Left renal cortex interstitium (tissue), 4 donors: ENCODE results near the gene ACSL4. TPM values are rescaled to one million over a fixed set of nuclear protein-coding genes. Genes with fewer than 3 reads are reported as not detected.
"Not testable (repeated sequence)": the region's sequence is repeated elsewhere in the genome, so short reads cannot be mapped to it uniquely, and the experiment has no call there.

Source experiments
- DNase-seq, 4 donors: peaks; one replicate each; pipeline ENCODE4 v3.0.0-alpha.2; 2013; ENCODE audit warnings: low read depth in 4 of 4, low spot score in 2 of 4, missing footprints in 1 of 4
- polyA plus RNA-seq, 4 donors: library from polyadenylated mRNA; unstranded; fragments of 120-200 nt; gene quantifications; one replicate each; pipeline ENCODE4 v1.2.1, GENCODE V29; 2013; ENCODE audit not compliant: insufficient read length in 4 of 4

ACSL4 gene
- 10 to 100 TPM; 39.9 to 68.2 (median 60.6) TPM for polyA plus RNA-seq

DNA sequence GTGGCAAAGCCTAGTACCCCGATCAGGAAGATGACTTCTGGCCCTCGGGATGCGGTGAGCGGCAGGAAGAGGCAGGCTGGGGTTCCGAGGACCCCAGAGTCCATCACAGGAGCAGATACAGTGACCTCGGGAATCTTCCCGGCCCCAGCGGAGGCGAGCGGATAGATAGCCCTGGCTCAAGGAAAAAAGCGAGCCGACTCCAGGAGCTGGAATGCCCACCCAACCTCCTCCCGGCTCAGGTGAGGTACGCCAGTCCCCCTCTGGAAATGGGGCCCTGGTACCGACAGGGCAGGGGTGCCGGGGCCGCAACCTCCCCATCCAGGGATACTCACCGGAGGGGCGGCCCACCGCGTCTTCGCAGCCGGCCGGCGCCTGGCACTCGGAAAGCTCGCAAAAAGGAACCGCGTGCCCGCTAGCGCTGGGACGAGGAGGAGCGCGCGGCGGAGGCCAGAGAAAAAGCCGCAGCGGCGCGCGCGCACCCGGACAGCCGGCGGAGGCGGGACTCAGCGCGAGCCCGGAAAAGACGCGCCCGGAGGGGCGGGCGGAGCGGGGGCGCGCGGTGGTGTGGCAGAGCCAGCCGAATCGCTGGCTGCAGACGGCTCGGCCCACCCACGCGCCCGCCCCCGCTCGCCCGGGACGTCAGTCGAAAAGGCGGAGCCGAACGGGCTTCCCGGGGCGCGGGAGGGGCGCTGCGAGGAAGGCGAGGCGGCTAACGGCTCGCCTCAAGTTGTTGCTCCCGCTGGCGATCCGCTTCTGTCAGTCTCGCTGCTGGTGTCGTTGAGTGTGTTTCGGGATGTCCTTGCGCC, at the start of gene ACSL4:
TSS of gene ACSL4 (minus strand) at position 451 of the 806 bp plus-strand sequence. CDS start 49,894 bp downstream, outside the sequence.
- peak in 3 of 4 donors; percentile 55 to 69 (median 69) for DNase-seq

DNA sequence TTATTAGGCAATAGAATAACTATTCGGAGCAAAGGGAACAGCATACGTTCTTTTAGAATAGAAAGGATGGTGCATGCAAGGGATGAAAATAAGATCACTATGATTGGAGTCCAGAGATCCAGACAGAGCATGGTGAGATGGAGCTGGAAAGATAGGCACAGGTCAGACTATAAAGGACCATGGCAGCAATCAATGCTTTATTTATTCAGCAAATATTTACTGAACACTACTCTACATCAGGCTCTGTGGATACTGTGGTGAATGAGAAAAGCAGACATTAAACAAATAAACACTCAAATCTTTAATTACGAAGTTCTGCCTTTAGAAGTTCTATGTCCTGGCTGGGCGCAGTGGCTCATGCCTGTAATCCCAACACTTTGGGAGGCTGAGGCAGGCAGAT, 44.7 kb upstream of the ACSL4 start:
- no peak for DNase-seq

DNA sequence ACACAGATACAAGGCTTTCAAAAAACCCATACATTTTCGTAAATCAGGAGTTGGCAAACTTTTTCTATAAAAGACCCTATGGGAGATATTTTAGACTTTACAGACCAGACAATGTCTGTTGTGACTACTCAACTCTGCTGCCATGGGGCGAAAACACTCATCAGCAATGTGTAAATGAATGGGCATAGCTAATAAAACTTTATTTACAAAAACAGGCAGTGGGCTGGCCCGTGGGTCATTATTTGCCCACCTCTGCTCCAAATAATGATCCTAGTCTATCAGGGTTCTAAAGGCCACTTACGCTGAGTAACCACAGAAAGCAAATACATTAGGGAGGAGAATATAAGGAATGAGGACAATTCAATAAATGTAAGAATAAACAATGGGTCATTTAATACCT, 43.9 kb upstream of the ACSL4 start:
- DNase-seq: no peak

DNA sequence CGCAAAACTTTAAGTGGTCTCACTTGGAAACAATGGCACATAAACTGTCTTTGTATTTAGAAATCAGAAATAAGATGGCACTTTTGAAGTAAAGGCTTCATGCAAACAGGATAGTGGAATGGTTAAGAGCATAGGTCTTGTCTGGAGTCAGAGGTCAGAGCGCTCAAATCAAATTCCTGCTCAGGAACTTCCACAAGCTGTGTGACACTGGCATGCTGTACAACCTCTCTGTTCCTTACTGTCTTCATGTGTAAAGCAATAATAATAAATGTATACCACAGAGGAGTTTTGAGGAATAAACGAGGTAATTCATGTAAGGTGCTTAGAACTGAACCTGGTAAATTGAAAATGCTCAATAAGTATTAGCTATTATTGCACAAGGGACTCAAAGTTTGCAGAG, 43.4 kb upstream of the ACSL4 start:
- DNase-seq: no peak

DNA sequence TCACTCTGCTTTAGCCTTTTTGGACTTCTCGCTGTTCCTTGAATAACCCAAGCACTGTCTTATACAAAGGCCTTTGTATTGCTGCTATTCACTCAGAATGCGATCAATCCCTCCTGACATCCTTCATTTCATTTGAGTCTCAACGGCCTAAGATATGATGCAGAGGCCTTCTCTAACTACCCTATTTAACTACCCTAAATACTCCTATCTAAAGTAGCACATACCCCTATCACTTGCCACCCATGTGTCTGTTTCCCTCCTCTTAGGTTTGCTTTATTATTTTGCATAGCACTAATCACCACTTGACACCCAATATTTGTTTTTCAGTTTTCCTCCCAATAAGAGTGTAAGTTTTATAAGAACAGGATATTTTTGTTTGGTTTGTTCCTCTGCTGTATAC, 42.3 kb upstream of the ACSL4 start:
- DNase-seq: no peak

DNA sequence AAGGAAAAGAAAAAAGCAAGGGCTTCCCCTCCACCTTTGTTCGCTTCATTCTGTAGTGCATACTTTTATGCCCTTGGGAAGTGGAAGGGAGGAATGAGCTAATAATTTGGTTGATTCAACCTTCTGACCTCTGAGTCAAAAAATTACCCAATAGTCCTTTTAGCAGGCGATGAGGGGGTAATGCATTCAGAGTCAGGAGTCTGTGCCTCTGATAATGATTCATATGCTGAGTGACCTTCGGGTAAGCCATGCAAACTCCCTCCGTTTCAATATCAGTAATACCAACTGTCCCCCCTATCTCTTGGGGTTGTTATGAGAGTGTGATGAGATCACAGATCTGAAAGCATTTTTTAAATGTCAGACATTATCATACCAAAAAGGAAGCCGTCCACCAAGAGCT, 41.6 kb upstream of the ACSL4 start:
- DNase-seq: no peak

DNA sequence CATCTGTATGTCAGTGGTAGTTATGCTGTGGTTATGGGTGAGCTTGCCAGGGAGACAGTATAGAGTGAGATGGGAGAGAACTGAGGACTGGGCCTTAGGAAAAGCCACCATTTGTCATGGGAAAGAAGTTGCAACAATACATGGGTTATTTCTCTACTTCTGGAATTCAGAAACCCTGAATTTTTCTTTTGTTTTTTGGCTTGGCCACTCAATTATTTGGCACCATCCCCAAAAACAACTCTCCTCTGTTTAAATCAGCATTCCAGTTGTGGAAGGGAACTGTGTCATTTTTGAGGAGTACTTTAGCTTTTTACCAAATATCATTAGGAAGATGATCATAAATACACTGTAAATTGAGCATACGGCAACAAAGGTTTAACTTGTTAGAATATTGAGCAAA, 41.1 kb upstream of the ACSL4 start:
- DNase-seq: no peak

DNA sequence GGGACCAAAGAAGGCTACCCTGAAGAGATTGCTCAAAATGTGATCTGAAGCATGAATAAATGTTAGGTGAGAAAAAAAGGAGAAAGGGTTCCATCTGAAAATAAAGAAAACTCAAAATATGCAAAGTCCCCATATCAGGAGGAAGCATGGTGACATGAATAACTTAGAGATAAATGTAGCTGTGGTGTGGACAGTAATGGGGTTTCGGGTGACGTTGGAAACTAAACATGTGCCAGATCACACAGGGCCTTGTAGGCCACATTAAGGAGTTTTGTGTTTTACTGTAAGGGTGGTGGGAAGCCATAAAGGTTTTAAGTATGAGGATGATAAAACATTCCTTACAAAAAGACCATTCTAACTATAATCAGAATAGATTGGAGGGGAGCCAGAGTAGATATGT, 40.3 kb upstream of the ACSL4 start:
- no peak for DNase-seq

DNA sequence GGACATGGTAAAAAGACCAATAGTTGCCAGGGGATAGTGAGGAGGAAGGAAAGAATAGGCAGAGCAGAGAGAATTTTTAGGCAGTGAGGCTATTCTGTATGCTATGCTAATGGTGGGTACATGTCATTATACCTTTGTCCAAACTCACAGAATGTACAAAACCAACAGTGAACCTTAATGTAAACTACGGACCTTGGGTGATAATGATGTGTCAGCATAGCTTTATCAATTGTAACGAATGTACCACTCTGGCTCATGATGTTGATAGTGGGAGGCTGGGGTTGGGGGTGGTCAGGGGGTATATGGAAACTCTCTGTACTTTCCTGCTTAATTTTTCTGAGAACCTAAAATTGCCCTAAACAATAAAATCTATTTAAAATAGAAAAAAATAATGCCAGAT, 37.7 kb upstream of the ACSL4 start:
- DNase-seq: no peak

DNA sequence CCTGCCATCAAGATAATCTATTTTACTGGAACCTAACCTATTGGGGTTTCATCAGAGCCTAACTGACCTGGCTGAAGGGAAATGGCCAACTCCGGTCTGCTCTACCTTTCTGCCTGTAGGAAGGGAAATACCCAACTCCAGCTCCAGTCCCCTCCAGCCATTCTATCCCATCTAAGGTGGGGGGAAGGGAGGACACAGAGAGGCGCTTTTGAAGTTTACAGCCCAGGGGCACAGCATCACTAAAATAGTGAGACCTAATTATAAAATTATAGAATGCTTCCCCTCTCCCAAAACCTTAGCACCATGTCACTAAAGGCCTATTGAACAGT, 27.8 kb upstream of the ACSL4 start:
- DNase-seq: no peak

DNA sequence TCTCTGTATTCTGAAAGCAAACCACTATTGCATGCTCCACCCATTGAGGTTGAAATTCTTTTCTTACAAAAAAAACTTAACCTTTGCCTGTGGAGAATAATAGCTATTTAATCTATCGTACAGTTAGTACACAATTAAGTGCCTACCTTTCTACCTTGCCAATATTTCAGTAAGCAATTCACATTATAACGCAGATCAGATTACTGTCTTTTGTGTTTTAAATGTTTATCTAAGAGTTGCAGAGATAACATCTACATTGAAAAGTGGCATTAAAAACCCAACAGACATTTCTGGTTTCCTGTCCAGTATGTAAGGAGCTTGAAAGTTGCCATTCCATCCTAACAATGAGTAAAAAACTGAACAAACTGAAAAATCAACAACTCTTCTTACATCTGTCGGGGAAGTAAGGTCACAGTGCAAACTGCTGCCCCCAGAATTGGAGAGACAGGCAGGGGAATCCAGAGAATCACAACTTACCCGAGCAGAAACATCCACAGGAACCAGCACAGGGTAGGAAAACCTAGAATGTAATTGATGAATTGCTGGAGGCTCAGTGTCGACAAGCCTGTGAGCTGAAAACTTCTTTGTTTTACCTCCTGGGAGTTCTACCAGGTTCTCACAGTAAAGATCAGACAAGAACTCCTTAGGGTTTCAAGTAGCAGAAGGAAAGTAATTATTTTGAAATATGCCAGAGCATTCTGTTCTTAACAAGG, 27.3 kb upstream of the ACSL4 start:
- DNase-seq: peak in 1 of 4 donors; percentile 7

DNA sequence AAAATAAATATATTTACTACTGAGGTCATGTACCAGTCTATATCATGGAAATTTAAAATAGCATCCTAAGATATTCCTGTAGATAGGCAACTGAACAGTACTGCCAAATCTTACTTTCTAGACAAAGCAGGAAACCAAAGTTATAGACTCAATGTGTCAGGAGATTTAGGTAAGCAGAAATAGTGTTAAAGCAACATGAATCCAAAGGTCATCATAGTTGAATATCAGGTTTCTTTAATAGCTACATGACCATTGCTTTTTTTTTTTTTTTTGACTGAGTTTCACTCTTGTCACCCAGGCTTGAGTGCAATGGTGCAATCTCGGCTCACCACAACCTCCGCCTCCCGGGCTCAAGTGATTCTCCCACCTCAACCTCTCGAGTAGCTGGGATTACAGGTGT, 20.2 kb upstream of the ACSL4 start:
- no peak for DNase-seq

DNA sequence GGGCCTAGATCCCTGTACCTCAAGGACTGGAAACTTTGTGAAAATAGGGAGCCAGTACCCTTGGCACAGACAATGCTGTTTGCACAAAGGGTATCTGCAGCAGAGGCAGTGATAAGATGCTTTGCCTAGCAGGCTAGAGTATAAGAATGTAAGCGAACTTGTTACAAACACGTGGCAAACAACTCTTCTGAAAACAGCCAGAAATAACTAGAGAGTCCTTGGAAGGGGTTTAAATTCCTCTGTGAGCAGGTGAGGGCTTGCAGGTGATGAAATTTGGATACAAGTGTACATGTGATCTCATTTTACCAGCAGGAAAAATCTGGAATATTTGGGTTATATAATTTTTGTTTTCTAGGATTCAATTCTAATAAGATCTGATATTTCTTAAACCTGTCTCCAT, 18.6 kb upstream of the ACSL4 start:
- DNase-seq: no peak

DNA sequence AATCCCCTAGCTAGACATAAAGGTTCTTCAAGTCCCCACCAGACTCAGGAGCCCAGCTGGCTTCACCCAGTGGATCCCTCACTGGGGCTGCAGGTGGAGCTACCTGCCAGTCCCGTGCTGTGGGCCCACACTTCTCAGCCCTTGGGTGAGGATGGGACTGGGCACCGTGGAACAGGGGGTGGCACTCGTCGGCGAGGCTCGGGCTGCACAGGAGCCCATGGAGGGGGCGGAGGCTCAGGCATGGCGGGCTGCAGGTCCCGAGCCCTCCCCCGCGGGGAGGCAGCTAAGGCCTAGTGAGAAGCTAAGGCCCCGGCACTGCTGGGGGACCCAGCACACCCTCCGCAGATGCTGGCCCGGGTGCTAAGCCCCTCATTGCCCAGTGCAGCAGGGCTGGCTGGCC, 16.1 kb upstream of the ACSL4 start:
- DNase-seq: no peak

DNA sequence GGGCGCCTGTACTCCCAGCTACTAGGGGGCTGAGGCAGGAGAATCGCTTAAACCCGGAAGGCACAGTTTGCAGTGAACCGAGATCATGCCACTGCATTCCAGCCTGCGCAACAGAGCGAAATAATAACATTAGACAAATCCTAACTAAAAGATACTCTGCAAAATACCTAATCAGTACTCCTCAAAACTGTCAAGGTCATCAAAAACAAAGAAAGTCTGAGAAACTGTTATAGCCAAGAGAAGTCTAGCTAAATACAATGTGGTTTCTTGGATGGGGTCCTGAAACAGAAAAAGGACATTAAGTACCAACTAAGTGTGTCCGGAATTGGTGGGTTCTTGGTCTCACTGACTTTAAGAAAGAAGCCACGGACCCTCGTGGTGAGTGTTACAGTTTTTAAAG, 14.6 kb upstream of the ACSL4 start:
- no peak for DNase-seq

DNA sequence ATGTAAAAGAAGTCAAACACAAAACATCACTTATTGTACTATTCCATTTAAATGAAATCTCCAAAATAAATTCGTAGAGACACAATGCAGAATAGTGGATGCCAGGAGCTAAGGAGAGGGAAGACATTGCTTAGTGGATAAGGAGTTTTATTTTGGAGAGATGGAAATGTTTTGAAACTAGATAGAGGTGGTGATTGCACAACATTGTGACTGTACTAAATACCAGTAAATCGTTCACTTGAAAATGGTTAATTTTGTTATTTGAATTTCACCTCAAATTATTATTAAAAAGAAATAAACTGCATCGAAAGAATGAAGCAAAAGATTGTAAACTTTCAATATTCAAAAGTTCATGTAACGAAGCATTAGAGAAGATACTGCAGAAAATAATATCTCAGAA, 9.7 kb upstream of the ACSL4 start:
- no peak for DNase-seq

DNA sequence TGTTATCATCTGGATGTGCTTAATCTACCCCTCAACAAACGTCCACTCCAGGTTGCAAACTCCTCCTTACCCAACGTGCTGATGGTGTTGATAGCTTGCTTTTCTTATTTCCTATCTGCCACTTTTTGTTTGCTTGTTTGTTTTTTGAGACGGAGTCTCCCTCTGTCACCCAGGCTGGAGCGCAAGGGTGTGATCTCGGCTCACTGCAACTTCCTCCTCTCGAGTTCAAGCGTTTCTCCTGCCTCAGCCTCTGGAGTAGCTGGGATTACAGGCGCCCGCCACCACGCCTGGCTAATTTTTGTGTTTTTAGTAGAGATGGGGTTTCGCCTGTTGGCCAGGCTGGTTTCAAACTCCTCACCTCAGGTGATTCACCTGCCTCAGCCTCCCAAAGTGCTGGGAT, 7.8 kb upstream of the ACSL4 start:
- not testable (repeated sequence) for DNase-seq

DNA sequence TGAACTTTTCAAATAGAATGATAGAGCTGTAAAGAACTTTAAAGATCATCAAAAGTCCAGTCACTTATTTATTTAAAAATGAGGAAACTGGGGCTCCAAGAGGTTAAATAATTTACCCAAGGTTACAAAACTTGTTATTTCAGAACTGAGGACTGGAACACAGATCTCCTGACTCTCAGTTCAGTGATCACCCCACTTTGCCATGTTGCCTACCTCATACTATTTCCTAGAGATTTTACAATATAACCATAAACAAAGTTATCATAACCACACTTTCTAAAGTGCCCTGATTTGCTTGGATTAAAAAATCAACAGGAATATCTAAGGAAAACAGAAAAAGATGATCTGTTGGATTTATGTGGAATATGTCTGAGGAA, 7.4 kb upstream of the ACSL4 start:
- DNase-seq: no peak

DNA sequence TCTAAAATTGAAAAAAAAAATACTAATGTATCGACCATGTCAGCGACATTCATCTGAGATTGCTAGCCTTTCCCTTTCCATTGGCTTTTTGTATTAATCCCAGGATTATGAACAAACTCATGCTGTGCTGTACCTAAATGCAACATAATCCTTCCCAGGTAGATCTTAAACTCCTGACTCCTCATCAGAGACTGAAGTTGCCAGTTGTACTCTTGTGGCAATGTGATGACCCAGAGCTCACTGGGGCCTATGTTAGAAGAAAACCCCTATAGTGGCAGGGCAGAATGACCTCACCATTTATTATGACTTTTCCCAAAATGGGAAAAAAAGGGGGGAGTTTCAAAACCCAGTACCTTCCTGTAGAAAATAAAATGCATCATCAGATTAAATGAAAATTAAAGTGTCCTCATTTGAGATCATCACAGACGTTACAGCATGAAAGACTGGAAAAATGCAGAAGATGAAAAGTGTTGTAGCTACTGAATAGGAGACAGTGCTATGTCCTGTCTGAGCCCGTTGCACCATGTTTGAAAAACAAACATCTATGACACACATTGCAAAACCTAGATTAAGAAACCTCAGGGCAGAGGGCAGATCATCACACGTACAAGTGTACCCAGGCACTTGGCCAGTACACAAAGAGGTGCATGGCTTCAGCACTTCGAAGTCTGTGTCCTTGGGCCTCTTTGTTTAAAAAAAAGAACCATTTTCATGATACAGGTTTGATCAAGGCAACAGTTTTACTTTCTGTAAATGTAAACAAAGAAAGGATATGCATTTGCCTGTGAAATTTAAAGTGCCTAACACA, 6.8 kb upstream of the ACSL4 start:
- DNase-seq: no peak

DNA sequence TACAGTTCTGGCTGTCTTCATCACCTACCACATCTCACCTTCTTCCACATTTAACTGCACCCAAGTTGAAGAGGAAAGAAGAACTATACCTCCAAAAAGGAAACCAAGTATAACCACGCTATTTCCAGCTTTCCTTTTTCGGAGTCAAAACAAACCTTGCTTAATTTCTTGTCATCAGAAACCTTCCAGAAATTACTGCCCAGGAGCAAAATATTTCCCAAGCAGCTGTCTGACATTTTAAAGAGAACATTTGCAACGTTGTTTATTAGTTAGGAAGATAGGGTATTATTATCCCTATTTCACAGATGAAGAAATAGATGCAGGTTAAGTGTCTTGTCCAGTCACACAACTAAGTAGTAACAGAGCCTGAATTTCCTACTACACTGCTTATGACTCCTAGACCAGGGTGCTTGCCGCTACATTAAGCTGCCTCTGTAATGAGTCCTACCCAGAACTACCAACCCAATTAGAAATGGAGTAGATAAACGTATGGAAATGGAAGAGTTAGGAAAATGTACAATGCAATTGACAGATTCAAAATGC, 2.2 kb upstream of the ACSL4 start:
- DNase-seq: no peak

DNA sequence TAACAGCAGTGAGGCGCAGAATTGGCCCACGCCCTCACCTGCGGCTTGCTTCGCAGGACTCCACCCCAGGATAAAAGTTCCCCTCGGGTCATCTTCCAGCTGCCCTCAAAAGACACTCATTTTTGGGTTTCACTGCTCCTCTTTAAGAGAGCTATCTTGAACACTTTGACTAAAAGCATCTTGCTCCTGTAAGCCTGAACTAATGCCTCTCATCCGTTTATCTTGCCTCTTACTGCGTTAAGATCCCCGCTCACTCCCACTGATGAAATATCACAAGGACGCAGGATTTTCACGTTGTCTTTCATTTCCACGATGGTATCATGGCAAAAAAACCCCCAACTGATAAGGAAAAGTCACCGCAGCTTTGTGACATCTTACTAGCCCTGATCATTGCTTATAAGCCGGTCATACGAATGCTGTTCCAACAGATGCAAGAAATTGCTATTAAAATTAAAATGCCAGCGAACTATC, 591 bp upstream of the ACSL4 start:
- no peak for DNase-seq
